Fibroblast of lung (primary cell): ENCODE results near the gene SLC6A8. TPM values are rescaled to one million over a fixed set of nuclear protein-coding genes. Genes with fewer than 3 reads are reported as not detected.

Experiments
- DNase-seq, 2 donors: peaks; one replicate each; pipeline versions ENCODE4 v3.0.0 to v3.0.0-alpha.2; 2010; ENCODE audit warnings: low read depth in 2 of 2
- H2AFZ ChIP-seq: 2 replicates; pipeline ENCODE4 v1.5.1; 2012; ENCODE audit warnings: low read length, control low read depth, inconsistent platforms
- H3K27ac ChIP-seq: 2 replicates; pipeline ENCODE4 v1.5.1; 2011; ENCODE audit warnings: low read length, control low read depth; ENCODE audit not compliant: insufficient read depth
- H3K27me3 ChIP-seq: 2 replicates; pipeline ENCODE4 v1.5.1; 2011; ENCODE audit warnings: mild to moderate bottlenecking, low read length; ENCODE audit not compliant: control insufficient read depth, insufficient read depth
- H3K36me3 ChIP-seq: 2 replicates; pipeline ENCODE4 v1.5.1; 2011; ENCODE audit warnings: low read length; ENCODE audit not compliant: control insufficient read depth, insufficient read depth
- H3K4me1 ChIP-seq: 2 replicates; pipeline ENCODE4 v1.5.1; 2011; ENCODE audit warnings: low read length; ENCODE audit not compliant: control insufficient read depth, insufficient read depth; ENCODE audit errors: extremely low read depth
- H3K4me2 ChIP-seq: 2 replicates; pipeline ENCODE4 v1.5.1; 2011; ENCODE audit warnings: low read length, control low read depth; ENCODE audit not compliant: insufficient read depth; ENCODE audit errors: extremely low read depth
- H3K4me3 ChIP-seq, 4 experiments: fragments of 200-600 bp in 1 of 4; sonication (generic) in 1 of 4; replicated peaks in 1 of 4; 2 replicates each; pipeline ENCODE4 v1.5.1; 2011 to 2016; ENCODE audit warnings: low read length in 4 of 4, low read depth in 3 of 4, mild to moderate bottlenecking in 3 of 4, control low read depth in 2 of 4, inconsistent platforms in 1 of 4, mixed read lengths in 1 of 4; ENCODE audit not compliant: insufficient read depth in 1 of 4; ENCODE audit errors: control extremely low read depth in 1 of 4
- H3K79me2 ChIP-seq: 2 replicates; pipeline ENCODE4 v1.5.1; 2012; ENCODE audit warnings: mild to moderate bottlenecking, low read length, inconsistent platforms; ENCODE audit not compliant: control insufficient read depth, insufficient read depth
- H3K9ac ChIP-seq: 2 replicates; pipeline ENCODE4 v1.5.1; 2011; ENCODE audit warnings: mild to moderate bottlenecking, low read length, control low read depth; ENCODE audit not compliant: insufficient read depth
- H3K9me3 ChIP-seq: 2 replicates; pipeline ENCODE4 v1.5.1; 2012; ENCODE audit warnings: low read depth, low read length; ENCODE audit not compliant: control insufficient read depth, insufficient read depth
- H4K20me1 ChIP-seq: 2 replicates; pipeline ENCODE4 v1.5.1; 2011; ENCODE audit warnings: low read length; ENCODE audit not compliant: control insufficient read depth, insufficient read depth; ENCODE audit errors: extremely low read depth
- CTCF ChIP-seq, 2 donors: IDR thresholded peaks in 1 of 2; conservative IDR thresholded peaks in 1 of 2; 1 replicate in 1 of 2; 2 replicates in 1 of 2; pipeline ENCODE4 v1.5.1; 2011 to 2012; ENCODE audit warnings: low read length in 2 of 2, control low read depth in 1 of 2, inconsistent platforms in 1 of 2, low read depth in 1 of 2, mild to moderate bottlenecking in 1 of 2
- EZH2 ChIP-seq: IDR thresholded peaks from 2 replicates; pipeline ENCODE4 v1.5.1; 2012; ENCODE audit warnings: low read length, control low read depth, mild to moderate bottlenecking; ENCODE audit errors: missing control alignments
- polyA plus RNA-seq, 2 donors: library from polyadenylated mRNA; depleted of rRNA in 1 of 2; stranded (reverse) in 1 of 2; unstranded in 1 of 2; fragments of >200 nt; gene quantifications; 2 replicates each; pipeline ENCODE4 v1.2.1, GENCODE V29; 2011 to 2012; ENCODE audit warnings: missing spikeins in 1 of 2
- total RNA-seq: library from RNA; depleted of rRNA; stranded (reverse); fragments of >200 nt; gene quantifications from 2 replicates; pipeline ENCODE4 v1.2.1, GENCODE V29; 2014

Gene SLC6A8
- total and polyA plus RNA-seq, 2 donors (not counting 1 experiment from before 2014, with no cell fraction given), result 7.7 to 11.1 TPM

DNA sequence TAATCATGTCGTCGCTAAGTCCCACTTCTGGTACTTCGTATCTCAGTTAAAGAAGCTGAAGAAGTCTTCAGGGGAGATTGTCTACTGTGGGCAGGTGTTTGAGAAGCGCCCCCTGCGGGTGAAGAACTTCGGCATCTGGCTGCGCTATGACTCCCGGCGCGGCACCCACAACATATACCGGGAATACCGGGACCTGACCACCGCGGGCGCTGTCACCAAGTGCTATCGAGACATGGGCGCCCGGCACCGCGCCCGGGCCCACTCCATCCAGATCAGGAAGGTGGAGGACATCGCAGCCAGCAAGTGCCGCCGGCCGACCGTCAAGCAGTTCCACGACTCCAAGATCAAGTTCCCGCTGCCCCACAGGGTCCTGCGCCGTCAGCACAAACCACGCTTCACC is 25.5 kb upstream of the SLC6A8 start:
- Histone ChIP-seq H3K4me2 (no peak overlapping the region), H3K4me1 (no peaks in the 10 kb centered on the region), H3K27ac (no peak overlapping the region), H4K20me1 (no peaks in the 10 kb centered on the region), H3K27me3 (no peaks in the 10 kb centered on the region), H3K9ac (no peak overlapping the region), H3K79me2 (no peaks in the 10 kb centered on the region), H2AFZ (no peak overlapping the region), H3K4me3 (no peak overlapping the region), H3K9me3 (no peaks in the 10 kb centered on the region), H3K36me3 (no peaks in the 10 kb centered on the region)
- TF ChIP-seq CTCF (conservative IDR thresholded peaks at IDR 0.05 in 1 of 2, IDR thresholded peaks at IDR 0.05 in 1 of 2; ENCODE audit: low read depth in 1 of 2, low read length in 2 of 2), result peak; percentile 24 to 33
- peak; percentile 44 for TF ChIP-seq EZH2
- peak in 1 of 2 donors; percentile 12 for DNase-seq

DNA sequence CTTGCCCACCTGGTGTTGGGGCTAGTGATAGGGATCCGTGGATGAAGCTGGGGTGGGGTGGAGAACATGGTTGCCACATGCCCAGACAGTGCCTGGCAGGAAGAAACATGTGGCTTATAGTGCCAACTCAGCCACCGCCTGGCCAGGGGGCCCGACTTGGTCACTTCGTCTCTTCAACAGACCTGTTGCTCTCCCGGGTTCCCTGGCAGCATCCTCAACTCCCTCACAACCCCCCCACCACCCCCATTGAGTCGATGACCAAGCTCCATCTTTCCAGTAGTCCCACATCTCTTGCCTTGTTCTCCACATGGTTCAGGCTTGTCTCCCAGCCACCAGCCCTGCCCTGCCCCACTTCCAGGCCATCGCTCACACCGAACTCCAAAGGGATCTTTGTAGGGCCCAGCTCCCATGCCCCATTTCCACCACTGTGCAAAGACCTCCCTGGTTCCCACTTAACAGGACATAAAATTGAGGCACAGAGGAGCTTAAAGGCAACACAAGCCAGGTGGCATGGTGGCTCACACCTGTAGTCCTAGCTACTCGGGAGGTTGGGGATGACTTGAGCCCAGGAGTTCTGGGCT is 21.9 kb upstream of the SLC6A8 start:
- Histone ChIP-seq H4K20me1 (no peaks in the 10 kb centered on the region), H3K27ac (no peak overlapping the region), H3K27me3 (no peaks in the 10 kb centered on the region), H3K4me2 (no peak overlapping the region), H3K79me2 (no peaks in the 10 kb centered on the region), H3K4me1 (no peaks in the 10 kb centered on the region), H3K4me3 (no peak overlapping the region), H3K9ac (no peak overlapping the region), H3K36me3 (no peaks in the 10 kb centered on the region), H3K9me3 (no peaks in the 10 kb centered on the region), H2AFZ (no peak overlapping the region)
- no peak for DNase-seq
- TF ChIP-seq CTCF (conservative IDR thresholded peaks at IDR 0.05 in 1 of 2, IDR thresholded peaks at IDR 0.05 in 1 of 2; ENCODE audit: low read depth in 1 of 2, low read length in 2 of 2) (no peak), EZH2 (no peak)

- Histone ChIP-seq H3K9ac (no peak overlapping the region), H3K79me2 (no peaks in the 10 kb centered on the region), H3K36me3 (no peaks in the 10 kb centered on the region), H3K9me3 (no peaks in the 10 kb centered on the region), H2AFZ (no peak overlapping the region), H3K4me2 (no peak overlapping the region), H3K27me3 (no peaks in the 10 kb centered on the region), H3K4me1 (no peaks in the 10 kb centered on the region), H4K20me1 (no peaks in the 10 kb centered on the region), H3K27ac (no peak overlapping the region), H3K4me3 (peak overlapping the region in 1 of 4 experiments; percentile 10)
- no peak for DNase-seq
- TF ChIP-seq CTCF (conservative IDR thresholded peaks at IDR 0.05 in 1 of 2, IDR thresholded peaks at IDR 0.05 in 1 of 2; ENCODE audit: low read depth in 1 of 2, low read length in 2 of 2), result no peak
- no peak for TF ChIP-seq EZH2
Measured at GRCh38 chrX:153667281-153667955, 20.3 kb upstream of the SLC6A8 start.
